ENCODE data around the gene CDC45. TPM values are rescaled to one million over a fixed set of nuclear protein-coding genes. Genes with fewer than 3 reads are reported as not detected.

The CDC45 gene
- total RNA-seq, 1 donor from 2014 or later = 3.7 TPM

DNA sequence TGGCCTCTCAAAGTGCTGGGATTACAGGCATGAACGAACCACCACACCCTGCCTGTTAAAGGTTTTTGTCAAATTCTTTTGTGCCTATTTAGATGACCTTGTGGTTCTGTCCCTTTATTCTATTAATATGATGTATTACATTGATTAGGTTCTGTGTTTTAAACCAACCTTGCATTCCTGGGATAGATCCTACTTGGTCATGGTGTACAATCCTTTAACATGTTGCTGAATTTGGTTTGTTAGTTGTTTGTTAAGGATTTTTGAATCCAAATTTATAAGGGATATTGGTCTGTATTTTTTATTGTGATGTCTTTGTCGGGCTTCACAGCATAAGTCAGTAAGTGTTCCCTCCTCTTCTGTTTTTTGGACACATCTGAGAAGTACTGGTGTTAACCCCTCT, 73.5 kb downstream of the CDC45 start:
- Mint-ChIP-seq H3K4me1 (ENCODE audit: unreplicated experiment) (peaks cover 10% of the 10 kb centered on the region), H3K36me3 (ENCODE audit: unreplicated experiment) (no peaks in the 10 kb centered on the region), H3K27me3 (ENCODE audit: unreplicated experiment) (peaks cover 13% of the 10 kb centered on the region), H3K4me3 (ENCODE audit: unreplicated experiment) (no peak overlapping the region), H3K27ac (ENCODE audit: unreplicated experiment) (no peak overlapping the region), H3K9me3 (ENCODE audit: unreplicated experiment) (no peaks in the 10 kb centered on the region)
- no peak for DNase-seq (ENCODE audit: extremely low spot score, unreplicated experiment)
- TF ChIP-seq, protein P1, sequence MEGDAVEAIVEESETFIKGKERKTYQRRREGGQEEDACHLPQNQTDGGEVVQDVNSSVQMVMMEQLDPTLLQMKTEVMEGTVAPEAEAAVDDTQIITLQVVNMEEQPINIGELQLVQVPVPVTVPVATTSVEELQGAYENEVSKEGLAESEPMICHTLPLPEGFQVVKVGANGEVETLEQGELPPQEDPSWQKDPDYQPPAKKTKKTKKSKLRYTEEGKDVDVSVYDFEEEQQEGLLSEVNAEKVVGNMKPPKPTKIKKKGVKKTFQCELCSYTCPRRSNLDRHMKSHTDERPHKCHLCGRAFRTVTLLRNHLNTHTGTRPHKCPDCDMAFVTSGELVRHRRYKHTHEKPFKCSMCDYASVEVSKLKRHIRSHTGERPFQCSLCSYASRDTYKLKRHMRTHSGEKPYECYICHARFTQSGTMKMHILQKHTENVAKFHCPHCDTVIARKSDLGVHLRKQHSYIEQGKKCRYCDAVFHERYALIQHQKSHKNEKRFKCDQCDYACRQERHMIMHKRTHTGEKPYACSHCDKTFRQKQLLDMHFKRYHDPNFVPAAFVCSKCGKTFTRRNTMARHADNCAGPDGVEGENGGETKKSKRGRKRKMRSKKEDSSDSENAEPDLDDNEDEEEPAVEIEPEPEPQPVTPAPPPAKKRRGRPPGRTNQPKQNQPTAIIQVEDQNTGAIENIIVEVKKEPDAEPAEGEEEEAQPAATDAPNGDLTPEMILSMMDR (IDR thresholded peaks at IDR 0.05) = no peak

GRCh38 chr22:19554834-19555404, 75.2 kb downstream of the CDC45 start:
- Mint-ChIP-seq H3K9me3 (ENCODE audit: unreplicated experiment) (no peaks in the 10 kb centered on the region), H3K4me3 (ENCODE audit: unreplicated experiment) (no peak overlapping the region), H3K36me3 (ENCODE audit: unreplicated experiment) (no peaks in the 10 kb centered on the region), H3K4me1 (ENCODE audit: unreplicated experiment) (peaks cover 10% of the 10 kb centered on the region), H3K27ac (ENCODE audit: unreplicated experiment) (peak overlapping the region; percentile 47), H3K27me3 (ENCODE audit: unreplicated experiment) (peaks cover 13% of the 10 kb centered on the region)
- no peak for DNase-seq (ENCODE audit: extremely low spot score, unreplicated experiment)
- TF ChIP-seq, protein P1 (IDR thresholded peaks at IDR 0.05) = peak; percentile 44

- TF ChIP-seq, protein P1 (IDR thresholded peaks at IDR 0.05) = no peak
- no peak for DNase-seq (ENCODE audit: extremely low spot score, unreplicated experiment)
- no peak overlapping the region for H3K4me3 Mint-ChIP-seq (ENCODE audit: unreplicated experiment)
- peaks cover 10% of the 10 kb centered on the region for H3K4me1 Mint-ChIP-seq (ENCODE audit: unreplicated experiment)
- H3K36me3 Mint-ChIP-seq (ENCODE audit: unreplicated experiment) = no peaks in the 10 kb centered on the region
- H3K9me3 Mint-ChIP-seq (ENCODE audit: unreplicated experiment) = no peaks in the 10 kb centered on the region
- no peak overlapping the region for H3K27ac Mint-ChIP-seq (ENCODE audit: unreplicated experiment)
- H3K27me3 Mint-ChIP-seq (ENCODE audit: unreplicated experiment) = peaks cover 13% of the 10 kb centered on the region
Measured at GRCh38 chr22:19555651-19556050, 75.9 kb downstream of the CDC45 start.

DNA sequence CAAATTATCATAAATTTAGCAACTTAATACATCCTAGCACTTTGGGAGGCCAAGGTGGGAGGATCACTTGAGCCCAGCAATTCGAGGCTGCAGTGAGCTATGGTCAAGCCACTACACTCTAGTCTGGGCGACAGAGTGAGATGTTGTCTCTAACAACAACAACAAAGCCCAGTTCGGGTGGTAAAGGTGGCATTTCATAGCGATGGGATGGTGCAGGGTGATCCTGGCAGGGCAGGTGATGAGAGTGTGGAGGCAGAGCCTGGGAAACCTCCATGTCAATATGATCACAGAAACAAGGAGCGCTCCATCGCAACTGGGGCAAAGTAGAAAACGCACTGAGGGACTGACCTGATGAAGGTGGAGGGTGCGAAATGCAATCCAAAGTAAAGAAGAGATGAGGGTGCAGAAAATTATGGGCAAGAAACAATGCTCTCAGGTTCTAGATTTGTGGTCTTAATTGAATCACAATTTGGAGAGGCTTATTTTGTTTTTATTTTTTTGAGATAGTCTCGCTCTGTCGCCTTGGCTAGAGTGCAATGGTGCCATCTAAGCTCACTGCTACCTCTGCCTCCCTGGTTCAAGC, 77.3 kb downstream of the CDC45 start:
- Mint-ChIP-seq H3K4me3 (ENCODE audit: unreplicated experiment) (no peak overlapping the region), H3K27ac (ENCODE audit: unreplicated experiment) (no peak overlapping the region), H3K36me3 (ENCODE audit: unreplicated experiment) (no peaks in the 10 kb centered on the region), H3K9me3 (ENCODE audit: unreplicated experiment) (no peaks in the 10 kb centered on the region), H3K27me3 (ENCODE audit: unreplicated experiment) (peaks cover 2% of the 10 kb centered on the region), H3K4me1 (ENCODE audit: unreplicated experiment) (peaks cover 10% of the 10 kb centered on the region)
- no peak for DNase-seq (ENCODE audit: extremely low spot score, unreplicated experiment)
- TF ChIP-seq, protein P1 (IDR thresholded peaks at IDR 0.05) = no peak

DNA sequence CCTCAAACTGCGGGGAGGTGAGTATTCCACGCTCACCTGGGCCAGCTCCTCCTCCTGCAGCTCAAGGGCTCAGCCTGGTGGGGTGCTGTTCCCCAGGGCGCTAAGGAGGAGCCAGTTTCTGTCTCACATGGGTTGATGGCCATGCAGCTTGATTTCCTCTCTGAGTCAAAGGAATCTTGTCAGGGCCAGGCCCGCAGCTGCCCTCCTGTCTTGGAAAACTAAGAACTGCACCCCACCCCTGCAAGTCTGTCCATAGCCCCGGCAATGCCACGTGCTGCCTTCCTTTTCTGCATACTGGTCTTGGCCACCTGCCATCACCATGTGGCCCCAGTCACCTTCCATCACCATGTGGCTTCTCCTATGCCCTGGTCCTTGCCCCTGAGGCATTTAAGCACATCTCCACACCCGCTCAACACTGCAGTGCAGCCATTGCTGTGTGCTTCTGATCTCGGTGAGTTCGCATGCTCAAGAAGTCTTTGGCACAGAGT, 79.6 kb downstream of the CDC45 start:
- H3K4me1 Mint-ChIP-seq (ENCODE audit: unreplicated experiment) = peaks cover 8% of the 10 kb centered on the region
- DNase-seq (ENCODE audit: extremely low spot score, unreplicated experiment) = no peak
- H3K4me3 Mint-ChIP-seq (ENCODE audit: unreplicated experiment) = no peak overlapping the region
- TF ChIP-seq, protein P1 (IDR thresholded peaks at IDR 0.05) = no peak
- H3K36me3 Mint-ChIP-seq (ENCODE audit: unreplicated experiment) = no peaks in the 10 kb centered on the region
- peaks cover 11% of the 10 kb centered on the region for H3K27me3 Mint-ChIP-seq (ENCODE audit: unreplicated experiment)
- H3K9me3 Mint-ChIP-seq (ENCODE audit: unreplicated experiment) = peaks cover 8% of the 10 kb centered on the region
- no peak overlapping the region for H3K27ac Mint-ChIP-seq (ENCODE audit: unreplicated experiment)

Measured in osteocyte (in vitro differentiated cells).